Astrocyte (in vitro differentiated cells and primary cell): ENCODE data around the gene CTNNAL1. TPM values are rescaled to one million over a fixed set of nuclear protein-coding genes. Genes with fewer than 3 reads are reported as not detected.

ENCODE experiments used
- DNase-seq: peaks from one replicate; pipeline ENCODE4 v3.0.0-alpha.2; 2010; ENCODE audit warnings: low read depth
- FAIRE-seq: peaks from 2 replicates; lab custom pipeline; 2011; peaks lifted over from hg19 to GRCh38; lab: Jason Lieb, UNC
- H2AFZ ChIP-seq: 2 replicates; pipeline ENCODE4 v1.6.0; 2012; ENCODE audit warnings: low read depth, low read length, inconsistent platforms
- H3K27ac ChIP-seq: 2 replicates; pipeline ENCODE4 v1.5.1; 2011; ENCODE audit warnings: low read depth, low read length, inconsistent platforms
- H3K27me3 ChIP-seq: 2 replicates; pipeline ENCODE4 v1.6.0; 2011; ENCODE audit warnings: low read length, inconsistent platforms; ENCODE audit not compliant: insufficient read depth
- H3K36me3 ChIP-seq: 2 replicates; pipeline ENCODE4 v1.5.1; 2011; ENCODE audit warnings: low read length, inconsistent platforms; ENCODE audit not compliant: insufficient read depth
- H3K4me1 ChIP-seq: 2 replicates; pipeline ENCODE4 v1.5.1; 2011; ENCODE audit warnings: low read length, inconsistent platforms; ENCODE audit not compliant: insufficient read depth
- H3K4me2 ChIP-seq: 2 replicates; pipeline ENCODE4 v1.6.0; 2012; ENCODE audit warnings: low read length, inconsistent platforms
- H3K4me3 ChIP-seq: 2 replicates; pipeline ENCODE4 v1.5.1; 2011; ENCODE audit warnings: low read depth, mild to moderate bottlenecking, low read length, inconsistent platforms; ENCODE audit not compliant: insufficient read depth
- H3K79me2 ChIP-seq: 2 replicates; pipeline ENCODE4 v1.6.0; 2012; ENCODE audit warnings: mild to moderate bottlenecking, low read length, inconsistent platforms; ENCODE audit not compliant: insufficient read depth
- H3K9ac ChIP-seq: 2 replicates; pipeline ENCODE4 v1.6.0; 2012; ENCODE audit warnings: mild to moderate bottlenecking, low read length, inconsistent platforms
- H3K9me3 ChIP-seq: 2 replicates; pipeline ENCODE4 v1.5.1; 2012; ENCODE audit warnings: low read depth, mild to moderate bottlenecking, low read length, inconsistent platforms; ENCODE audit not compliant: insufficient read depth
- H4K20me1 ChIP-seq: 2 replicates; pipeline ENCODE4 v1.6.0; 2012; ENCODE audit warnings: low read length, inconsistent platforms; ENCODE audit not compliant: insufficient read depth
- H3K27ac Mint-ChIP-seq: one replicate; pipeline ENCODE4 v1.8.0; 2021; ENCODE audit warnings: mild to moderate bottlenecking, mixed read lengths; ENCODE audit not compliant: unreplicated experiment
- H3K27me3 Mint-ChIP-seq: one replicate; pipeline ENCODE4 v1.8.0; 2021; ENCODE audit warnings: low read depth, mixed read lengths; ENCODE audit not compliant: unreplicated experiment
- H3K36me3 Mint-ChIP-seq: one replicate; pipeline ENCODE4 v1.8.0; 2021; ENCODE audit warnings: low read depth, mixed read lengths; ENCODE audit not compliant: unreplicated experiment
- H3K4me1 Mint-ChIP-seq: one replicate; pipeline ENCODE4 v1.8.0; 2021; ENCODE audit warnings: low read depth, mixed read lengths; ENCODE audit not compliant: unreplicated experiment
- H3K4me3 Mint-ChIP-seq: one replicate; pipeline ENCODE4 v1.8.0; 2021; ENCODE audit warnings: mild to moderate bottlenecking, moderate library complexity, mixed read lengths; ENCODE audit not compliant: unreplicated experiment
- H3K9me3 Mint-ChIP-seq: one replicate; pipeline ENCODE4 v1.8.0; 2021; ENCODE audit warnings: mild to moderate bottlenecking, mixed read lengths; ENCODE audit not compliant: unreplicated experiment
- EZH2 ChIP-seq: IDR thresholded peaks from 2 replicates; pipeline ENCODE4 v1.6.1; 2012; ENCODE audit warnings: mild to moderate bottlenecking, low read length, inconsistent platforms; ENCODE audit not compliant: insufficient read depth
- total RNA-seq: library from RNA; stranded (reverse); gene quantifications from 2 replicates; pipeline ENCODE4 v1.2.1, GENCODE V29; 2021
- TF ChIP-seq, protein P1 (sequence below): IDR thresholded peaks from 2 replicates; pipeline ENCODE4 v1.5.1; 2011; ENCODE audit warnings: low read depth, mild to moderate bottlenecking, inconsistent platforms, low read length, moderate library complexity; ENCODE audit not compliant: insufficient read depth

CTNNAL1 gene
- total RNA-seq, 1 donor from 2014 or later: 35.1 TPM

DNA sequence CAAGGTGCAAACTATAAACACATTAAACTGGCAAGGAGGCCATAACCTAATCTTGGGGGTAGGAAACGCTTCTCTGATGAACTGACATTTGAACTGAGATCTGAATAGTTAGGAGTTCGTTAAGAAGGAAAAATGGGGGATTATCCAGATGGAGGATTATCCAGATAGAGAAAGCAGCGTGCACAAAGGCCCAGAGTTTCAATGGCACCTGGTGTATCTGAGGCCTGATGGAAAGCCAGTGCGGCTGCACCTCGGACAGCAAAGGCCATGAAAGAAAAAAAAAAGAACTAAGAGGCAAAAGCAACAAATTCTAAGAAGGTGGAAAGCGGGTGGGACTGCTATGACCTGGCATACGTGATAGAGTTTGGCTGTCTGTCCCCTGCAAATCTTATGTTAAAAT is 13.0 kb upstream of the CTNNAL1 start:
- no peak overlapping the region for H2AFZ ChIP-seq
- no peaks in the 10 kb centered on the region for H3K36me3 ChIP-seq
- Mint-ChIP-seq H3K27ac (no peak overlapping the region), H3K36me3 (peaks cover 15% of the 10 kb centered on the region), H3K4me3 (no peak overlapping the region), H3K4me1 (peaks cover 13% of the 10 kb centered on the region), H3K27me3 (no peaks in the 10 kb centered on the region), H3K9me3 (no peaks in the 10 kb centered on the region)
- H3K4me3 ChIP-seq: no peak overlapping the region
- no peak for FAIRE-seq
- no peaks in the 10 kb centered on the region for H3K27me3 ChIP-seq
- H3K4me1 ChIP-seq: no peaks in the 10 kb centered on the region
- DNase-seq: no peak
- no peaks in the 10 kb centered on the region for H3K9me3 ChIP-seq
- no peak overlapping the region for H3K9ac ChIP-seq
- peaks cover 2% of the 10 kb centered on the region for H3K79me2 ChIP-seq
- no peak overlapping the region for H3K27ac ChIP-seq
- H4K20me1 ChIP-seq: peaks cover 14% of the 10 kb centered on the region
- H3K4me2 ChIP-seq: no peak overlapping the region
- TF ChIP-seq, protein P1, sequence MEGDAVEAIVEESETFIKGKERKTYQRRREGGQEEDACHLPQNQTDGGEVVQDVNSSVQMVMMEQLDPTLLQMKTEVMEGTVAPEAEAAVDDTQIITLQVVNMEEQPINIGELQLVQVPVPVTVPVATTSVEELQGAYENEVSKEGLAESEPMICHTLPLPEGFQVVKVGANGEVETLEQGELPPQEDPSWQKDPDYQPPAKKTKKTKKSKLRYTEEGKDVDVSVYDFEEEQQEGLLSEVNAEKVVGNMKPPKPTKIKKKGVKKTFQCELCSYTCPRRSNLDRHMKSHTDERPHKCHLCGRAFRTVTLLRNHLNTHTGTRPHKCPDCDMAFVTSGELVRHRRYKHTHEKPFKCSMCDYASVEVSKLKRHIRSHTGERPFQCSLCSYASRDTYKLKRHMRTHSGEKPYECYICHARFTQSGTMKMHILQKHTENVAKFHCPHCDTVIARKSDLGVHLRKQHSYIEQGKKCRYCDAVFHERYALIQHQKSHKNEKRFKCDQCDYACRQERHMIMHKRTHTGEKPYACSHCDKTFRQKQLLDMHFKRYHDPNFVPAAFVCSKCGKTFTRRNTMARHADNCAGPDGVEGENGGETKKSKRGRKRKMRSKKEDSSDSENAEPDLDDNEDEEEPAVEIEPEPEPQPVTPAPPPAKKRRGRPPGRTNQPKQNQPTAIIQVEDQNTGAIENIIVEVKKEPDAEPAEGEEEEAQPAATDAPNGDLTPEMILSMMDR: no peak
- no peak for TF ChIP-seq EZH2

DNA sequence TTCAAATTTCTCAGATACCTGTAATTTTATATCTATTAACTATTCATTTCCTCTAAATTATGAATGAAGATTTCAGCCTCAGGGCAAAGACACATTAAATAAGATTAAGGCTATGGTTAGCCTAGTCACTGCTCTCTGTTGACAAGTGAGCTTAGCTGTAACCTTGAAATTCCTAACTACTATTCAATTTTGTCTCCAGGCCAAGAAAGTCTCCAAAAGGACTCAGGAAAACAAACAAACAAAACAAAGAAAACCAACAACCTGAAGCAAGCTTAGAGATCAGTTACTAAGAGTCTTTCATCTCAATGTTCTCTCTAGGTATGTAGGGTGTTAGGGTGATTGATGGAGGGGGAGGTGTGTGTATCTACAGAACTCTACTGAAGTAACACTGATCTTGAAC is 9.6 kb upstream of the CTNNAL1 start:
- no peak overlapping the region for H3K4me3 Mint-ChIP-seq
- no peak for FAIRE-seq
- no peak for TF ChIP-seq EZH2
- TF ChIP-seq, protein P1: no peak
- Histone ChIP-seq H3K36me3 (no peaks in the 10 kb centered on the region), H3K9me3 (no peaks in the 10 kb centered on the region), H4K20me1 (peaks cover 18% of the 10 kb centered on the region), H3K9ac (no peak overlapping the region), H3K79me2 (peaks cover 5% of the 10 kb centered on the region), H3K4me1 (no peaks in the 10 kb centered on the region), H3K27me3 (no peaks in the 10 kb centered on the region), H3K4me3 (no peak overlapping the region), H3K27ac (no peak overlapping the region), H3K4me2 (no peak overlapping the region), H2AFZ (no peak overlapping the region)
- no peak for DNase-seq
- H3K27ac Mint-ChIP-seq: no peak overlapping the region
- H3K36me3 Mint-ChIP-seq: peaks cover 13% of the 10 kb centered on the region
- H3K9me3 Mint-ChIP-seq: no peaks in the 10 kb centered on the region
- H3K4me1 Mint-ChIP-seq: peaks cover 14% of the 10 kb centered on the region
- no peaks in the 10 kb centered on the region for H3K27me3 Mint-ChIP-seq

DNA sequence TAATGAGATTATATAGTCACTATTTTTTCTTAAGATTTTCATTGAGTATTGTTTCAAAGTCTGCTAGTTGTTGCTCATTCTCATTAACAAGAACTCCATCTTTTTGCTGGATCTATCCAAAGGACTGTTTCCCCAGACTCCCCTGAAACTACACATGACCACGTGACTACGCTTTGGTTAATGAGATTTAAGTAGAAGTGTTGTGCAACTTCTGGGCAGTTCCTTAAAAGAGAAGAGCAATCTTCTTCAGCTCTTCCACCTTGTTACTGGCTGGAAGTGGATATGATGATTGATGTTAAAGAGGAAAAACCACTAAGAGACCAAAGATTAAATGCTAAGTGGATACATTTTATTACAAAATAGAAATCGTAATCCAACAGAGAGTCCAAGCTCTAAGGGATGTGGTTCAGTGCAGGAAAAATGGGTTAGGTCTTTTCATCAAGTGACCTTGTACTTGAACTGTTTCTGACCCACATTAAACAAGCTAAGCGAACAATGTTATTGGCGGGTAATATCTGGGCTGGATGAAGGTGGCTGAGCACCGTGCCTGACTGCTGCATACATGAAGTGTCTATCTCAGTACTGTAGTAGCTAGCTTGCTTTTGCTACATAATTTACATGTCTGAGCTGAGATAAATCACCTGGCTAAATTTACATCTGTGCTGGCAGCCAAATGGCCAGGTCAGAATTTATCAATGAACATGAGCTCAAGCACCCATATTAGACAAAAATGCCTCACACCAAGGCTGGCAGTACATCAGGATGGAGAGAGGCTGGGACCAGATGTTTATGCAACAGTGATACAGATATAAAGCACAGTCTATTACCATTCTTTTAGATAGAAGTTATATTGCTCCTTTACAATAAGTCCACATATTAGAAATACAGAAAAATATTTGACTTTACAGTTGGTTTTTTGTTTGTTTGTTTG is 7.5 kb upstream of the CTNNAL1 start:
- Mint-ChIP-seq H3K36me3 (peaks cover 14% of the 10 kb centered on the region), H3K27ac (no peak overlapping the region), H3K27me3 (no peaks in the 10 kb centered on the region), H3K4me1 (peaks cover 17% of the 10 kb centered on the region), H3K4me3 (no peak overlapping the region), H3K9me3 (no peaks in the 10 kb centered on the region)
- Histone ChIP-seq H3K4me2 (no peak overlapping the region), H2AFZ (no peak overlapping the region), H3K36me3 (no peaks in the 10 kb centered on the region), H3K27ac (no peak overlapping the region), H3K9ac (no peak overlapping the region), H3K27me3 (no peaks in the 10 kb centered on the region), H3K79me2 (peaks cover 5% of the 10 kb centered on the region), H3K4me1 (no peaks in the 10 kb centered on the region), H3K4me3 (no peak overlapping the region), H4K20me1 (peaks cover 15% of the 10 kb centered on the region), H3K9me3 (no peaks in the 10 kb centered on the region)
- FAIRE-seq (no peak), DNase-seq (no peak)
- no peak for TF ChIP-seq EZH2
- TF ChIP-seq, protein P1: no peak
